Activated CD4-positive, alpha-beta T cell treated with anti-CD3 and anti-CD28 coated beads for 48 hours (primary cell): ENCODE measurements around the gene PLXND1.

Source experiments
- DNase-seq: peaks from one replicate; pipeline ENCODE4 v3.0.0-alpha.2; 2020

Gene PLXND1

DNA sequence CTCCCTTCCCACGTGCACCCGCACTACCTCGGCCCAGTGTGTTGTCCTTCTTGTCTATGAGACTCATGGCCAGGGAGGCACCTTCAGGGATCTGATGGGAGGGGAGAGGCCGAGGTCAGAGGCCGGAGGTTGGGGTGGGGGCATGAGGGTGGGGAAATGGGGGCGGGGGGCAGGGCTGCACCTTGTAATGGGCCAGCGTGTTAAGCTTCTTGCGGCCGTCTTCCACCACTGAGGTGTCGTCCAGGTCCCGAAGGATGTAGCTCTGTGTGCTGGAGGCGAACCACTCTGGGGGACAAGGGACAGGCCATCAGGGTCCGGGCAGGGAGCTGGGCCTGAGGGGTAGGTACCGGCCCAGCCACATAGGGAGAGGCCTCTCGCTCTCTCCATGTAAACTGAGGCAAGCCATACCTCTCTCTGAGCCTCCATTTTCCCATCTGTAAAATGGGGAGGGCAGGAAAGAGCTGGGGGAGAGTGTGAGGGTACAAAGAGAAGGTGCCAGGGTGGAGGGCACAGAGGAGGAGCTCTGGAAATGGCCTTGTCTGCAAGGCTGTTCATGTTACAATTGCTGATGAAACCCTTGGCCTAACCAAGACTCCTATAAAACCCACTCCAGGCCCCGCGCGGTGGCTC, 44.7 kb downstream of the PLXND1 start:
- DNase-seq = no peak

DNA sequence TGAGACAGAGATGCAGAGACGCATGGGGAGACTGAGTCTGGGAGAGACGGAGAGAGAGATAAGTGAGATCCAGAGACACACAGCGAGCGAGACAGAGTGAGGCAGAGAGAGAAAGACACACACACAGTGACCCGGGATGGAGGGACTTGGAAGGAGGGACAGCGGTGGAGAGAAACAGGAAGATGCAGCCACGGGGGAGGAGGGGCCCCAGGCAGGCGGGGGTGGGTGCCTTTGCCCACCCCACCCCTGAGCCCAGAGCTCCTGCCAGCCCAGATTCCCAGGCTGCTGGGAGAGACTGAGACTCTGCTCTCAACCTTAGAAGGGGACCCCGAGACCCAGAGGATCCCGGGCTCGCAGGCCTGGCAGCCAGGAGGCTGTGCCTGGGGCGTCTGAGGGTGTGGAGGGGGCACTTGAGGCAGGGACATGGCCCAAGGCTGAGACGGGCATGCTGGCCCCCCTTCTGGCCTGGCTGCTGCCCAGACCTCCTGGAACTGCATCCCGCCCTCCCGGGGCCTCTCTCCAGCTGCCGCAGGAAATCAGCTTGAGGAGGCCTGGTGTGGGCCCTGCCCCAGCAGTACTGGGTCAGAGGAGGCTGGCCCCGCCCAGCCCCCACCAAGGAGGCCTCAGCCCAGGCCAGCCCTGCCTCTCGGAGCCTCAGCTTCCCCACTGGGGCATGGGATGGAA, 45.4 kb downstream of the PLXND1 start:
- DNase-seq = no peak

- DNase-seq = no peak
Observed at GRCh38 chr3:129560269-129560787, 46.1 kb downstream of the PLXND1 start.

GRCh38 chr3:129559565-129560079, 46.9 kb downstream of the PLXND1 start:
- DNase-seq = no peak

- DNase-seq = no peak
Observed at GRCh38 chr3:129558772-129559564, 47.5 kb downstream of the PLXND1 start.

- no peak for DNase-seq
Observed at GRCh38 chr3:129558081-129558771, 48.2 kb downstream of the PLXND1 start.

- no peak for DNase-seq
Observed at GRCh38 chr3:129557548-129557894, 49.0 kb downstream of the PLXND1 start.

DNA sequence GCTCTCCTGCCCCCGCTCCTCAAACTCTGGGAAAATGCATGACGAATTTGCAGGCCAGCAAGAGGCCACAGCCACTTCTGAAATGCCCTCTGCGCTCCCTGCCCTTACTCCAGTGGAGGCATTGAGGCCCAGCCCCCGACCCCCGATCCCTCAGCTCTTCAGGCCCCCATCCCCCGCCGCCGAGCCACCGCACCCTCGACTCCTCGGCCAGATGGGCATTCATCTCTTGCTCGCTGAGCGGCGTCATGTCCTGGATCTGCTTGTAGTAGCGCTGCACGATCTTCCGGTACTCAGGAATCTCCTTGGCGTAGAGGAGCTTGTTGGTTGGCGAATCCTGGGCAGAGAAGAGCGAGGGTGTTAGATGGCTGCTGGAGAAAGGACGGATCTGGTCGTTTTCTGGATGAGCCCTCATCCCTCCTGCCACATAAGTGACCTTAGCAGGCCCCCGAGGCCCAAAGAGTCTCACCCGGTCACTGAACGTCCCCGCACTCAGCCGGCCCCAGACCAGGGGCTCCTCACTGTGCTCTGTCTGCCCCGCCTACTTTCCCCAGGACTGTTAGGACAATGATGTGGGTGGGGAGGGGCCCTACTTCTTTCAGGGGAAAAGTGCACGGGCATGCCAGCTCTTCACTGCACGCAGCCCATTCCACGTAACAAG, 49.5 kb downstream of the PLXND1 start:
- no peak for DNase-seq

DNA sequence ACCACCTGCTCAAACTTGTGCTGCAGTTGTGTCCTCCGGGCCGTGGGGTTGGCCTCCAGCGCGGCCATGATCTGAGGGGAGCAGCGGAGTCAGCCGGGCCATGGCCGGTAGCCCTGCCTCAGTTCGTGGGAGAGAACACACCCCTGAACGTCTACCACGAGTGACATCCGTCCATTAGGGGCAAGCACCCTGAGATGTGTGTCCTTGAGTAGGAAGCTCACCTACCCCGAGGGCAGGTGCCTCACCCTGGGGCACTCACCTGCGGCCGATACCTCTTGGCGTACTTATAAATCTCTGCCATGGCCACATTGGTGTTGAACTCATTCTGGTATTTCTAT, 50.1 kb downstream of the PLXND1 start:
- DNase-seq = no peak

GRCh38 chr3:129555616-129556357, 50.7 kb downstream of the PLXND1 start:
- DNase-seq = no peak

DNA sequence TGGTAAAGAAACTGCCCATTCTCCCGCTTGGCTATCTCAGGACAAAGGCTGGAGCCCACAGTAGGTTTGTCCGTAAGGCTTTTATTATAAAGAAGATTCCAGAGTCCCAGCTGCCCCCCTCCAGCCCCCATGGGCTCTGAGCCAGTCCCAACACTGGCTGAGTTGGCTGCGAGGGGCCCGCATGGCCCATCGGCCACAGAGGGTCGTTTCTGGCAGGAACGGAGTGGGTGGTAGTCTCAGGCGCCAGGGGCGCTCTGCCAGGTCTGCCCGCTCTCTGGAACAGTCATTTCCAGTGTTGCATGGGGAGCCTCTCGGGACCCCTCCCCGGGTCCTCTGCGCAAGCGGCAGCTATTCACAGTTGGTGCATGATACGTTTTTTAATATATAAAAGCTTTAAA, 51.3 kb downstream of the PLXND1 start:
- no peak for DNase-seq

DNA sequence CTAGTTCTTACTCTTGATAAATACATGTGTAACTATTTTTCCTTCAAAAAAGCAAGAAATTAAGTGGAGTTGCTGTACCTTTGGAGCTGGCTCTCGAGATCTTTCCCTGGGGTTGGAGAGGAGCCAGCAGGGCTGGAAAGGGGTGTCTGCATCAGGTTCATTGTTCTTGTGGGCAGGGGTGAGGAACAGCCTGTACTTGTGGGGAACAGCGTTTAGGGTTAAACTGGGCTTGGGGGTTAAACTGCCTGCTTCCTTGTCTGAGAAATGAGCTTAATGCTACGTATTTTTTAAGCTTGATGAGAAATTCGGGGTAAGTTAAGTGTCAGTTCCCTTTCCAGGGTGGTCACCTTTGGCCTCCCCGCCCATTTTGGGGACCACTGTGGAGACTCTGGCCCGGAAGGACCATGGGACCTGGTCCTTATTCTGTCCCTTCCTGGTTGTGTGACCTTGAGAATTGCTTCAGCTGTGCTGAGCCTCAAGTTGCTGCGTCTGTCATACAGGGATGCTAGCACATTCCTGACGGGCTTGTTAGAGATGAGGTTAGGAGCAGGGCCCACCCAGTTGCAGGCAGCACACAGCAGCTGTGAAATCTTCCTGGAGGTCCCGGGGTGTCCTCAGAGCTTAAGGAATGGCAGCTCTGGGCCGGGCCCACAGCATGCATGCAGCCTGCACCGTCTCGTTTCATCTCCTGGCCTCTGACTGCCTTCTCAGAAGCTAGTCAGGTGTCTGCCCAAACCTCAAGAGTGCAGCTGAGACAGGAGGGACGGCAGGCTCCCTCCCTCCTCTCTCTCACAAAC, 51.9 kb downstream of the PLXND1 start:
- no peak for DNase-seq

GRCh38 chr3:129553719-129554118, 52.8 kb downstream of the PLXND1 start:
- DNase-seq = peak; percentile 22

DNA sequence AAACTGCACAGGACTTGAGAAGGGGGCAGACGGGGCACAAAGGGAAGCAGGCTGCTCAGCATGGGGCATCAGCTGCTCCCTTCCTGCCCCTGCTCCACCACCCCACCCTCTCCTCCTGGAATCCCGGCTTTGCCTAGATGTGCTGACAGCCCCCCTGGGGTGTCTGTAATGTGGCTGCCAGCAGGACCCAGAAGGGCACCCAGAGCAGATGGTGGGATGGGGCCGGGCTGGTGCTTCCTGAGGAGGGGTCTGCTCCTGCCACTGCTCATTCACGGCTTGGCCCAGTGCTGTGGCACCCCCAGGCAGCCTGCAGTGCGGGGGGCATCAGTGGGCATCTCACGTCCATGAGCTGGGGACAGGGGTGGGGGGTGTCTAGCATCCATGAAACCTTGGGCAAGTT, 53.3 kb downstream of the PLXND1 start:
- no peak for DNase-seq

GRCh38 chr3:129552287-129553050, 54.0 kb downstream of the PLXND1 start:
- no peak for DNase-seq

DNA sequence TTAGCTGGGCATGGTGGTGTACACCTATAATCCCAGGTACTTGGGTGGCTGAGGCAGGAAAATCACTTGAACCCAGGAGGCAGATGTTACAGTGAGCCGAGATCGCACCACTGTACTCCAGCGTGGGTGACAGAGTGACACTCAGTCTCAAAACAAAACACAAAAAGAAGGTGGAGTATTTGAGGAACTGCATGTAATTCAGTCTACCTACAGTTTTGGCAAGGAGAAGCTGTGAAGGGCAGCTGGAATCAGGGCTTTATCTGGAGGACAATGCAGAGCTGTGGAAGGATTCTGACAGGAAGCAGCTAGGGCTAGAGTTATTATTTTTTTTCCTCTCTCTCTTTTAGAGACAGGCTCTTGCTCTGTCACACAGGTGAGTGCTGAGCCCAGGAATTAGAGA, 56.7 kb downstream of the PLXND1 start:
- DNase-seq = no peak

- no peak for DNase-seq
Observed at GRCh38 chr3:129549006-129549800, 57.3 kb downstream of the PLXND1 start.

- no peak for DNase-seq
Observed at GRCh38 chr3:129548104-129548965, 58.1 kb downstream of the PLXND1 start.
